Psoas muscle (tissue), 8 donors: ENCODE measurements around the gene NSUN2. TPM values are rescaled to one million over a fixed set of nuclear protein-coding genes. Genes with fewer than 3 reads are reported as not detected.
A peak's percentile ranks its signal among the peaks of the same experiment; 100 is the strongest.

Experiments
- ATAC-seq, 4 donors: fragments of 200-7000 bp; cut with Tn5 transposase; one replicate each; pipeline ENCODE4 v1.9.1; 2020; ENCODE audit warnings: moderate library complexity in 3 of 4, mild to moderate bottlenecking in 2 of 4
- DNase-seq, 2 donors: peaks; one replicate each; pipeline ENCODE4 v3.0.0-alpha.2; 2020
- H3K27ac ChIP-seq: fragments of 200-600 bp; one replicate; pipeline ENCODE4 v1.8.0; 2022
- H3K27me3 ChIP-seq, 3 donors: fragments of 200-600 bp in 1 of 3; one replicate each; pipeline versions ENCODE4 v1.6.1 to v1.8.0; 2013 to 2022; ENCODE audit warnings: low read length in 2 of 3, mild to moderate bottlenecking in 2 of 3, moderate library complexity in 1 of 3; ENCODE audit not compliant: insufficient read depth in 3 of 3
- H3K36me3 ChIP-seq, 2 donors: fragments of 200-600 bp in 1 of 2; one replicate each; pipeline versions ENCODE4 v1.6.1 to v1.8.0; 2013 to 2022; ENCODE audit warnings: low read depth in 1 of 2, mild to moderate bottlenecking in 1 of 2, moderate library complexity in 1 of 2; ENCODE audit not compliant: insufficient read depth in 1 of 2
- H3K4me1 ChIP-seq: fragments of 200-600 bp; one replicate; pipeline ENCODE4 v1.8.0; 2022
- H3K4me3 ChIP-seq: fragments of 200-600 bp; one replicate; pipeline ENCODE4 v1.8.0; 2022; ENCODE audit warnings: mild to moderate bottlenecking
- H3K9me3 ChIP-seq: fragments of 200-600 bp; one replicate; pipeline ENCODE4 v1.8.0; 2022
- WGBS, 3 donors: extraction: QIAGEN DNeasy Blood & Tissue Kit; methylation state at CpG; one replicate each; pipeline versions ENCODE4 v1.1.6 to v1.1.7; 2013; 5-methylcytosine and 5-hydroxymethylcytosine counted together
- intact Hi-C, 2 donors: fragments of 100-400 bp; cut with DNase I; formaldehyde crosslinking; loops; one replicate each; pipeline versions ENCODE4 v1.11.0 to v1.14.2; 2022
- polyA plus RNA-seq, 3 donors: library from polyadenylated mRNA; stranded (reverse); fragments of 200-250 nt; gene quantifications; one replicate each; pipeline ENCODE4 v1.2.3, GENCODE V29; 2013
- total RNA-seq, 4 donors: library from RNA; stranded (reverse); fragmentation: NEBNext Ultra II Directional in 2 of 4; extraction: Animal tissue kit (Norgen Biotek cat#: 25700) in 2 of 4; gene quantifications; one replicate each; pipeline versions ENCODE4 v1.2.1 to v1.2.4, GENCODE V29; 2021 to 2023
- TF ChIP-seq, protein P1 (sequence below): fragments of 200-600 bp; IDR thresholded peaks from one replicate; pipeline ENCODE4 v1.8.0; 2022; ENCODE audit warnings: antibody characterized with exemption
- donor health status: healthy with polysubstance abuse.
- donor health status: DM: no; HTN: no; CAD: no; lungs with moderate emphysema.
- donor health status: Bipolar disorder and iron deficiency.
- donor health status: healthy.
- donor health status: DM: yes; HTN: yes; CAD: no.
- donor health status: DM: no; HTN: no; CAD: no.
- donor health status: DM: no; HTN: no; CAD: no.
- donor health status: DM: yes; HTN: yes; CAD: no.

Gene NSUN2
- total and polyA plus RNA-seq, 7 donors, result 30.6 to 80.9 (median 53.6) TPM

DNA sequence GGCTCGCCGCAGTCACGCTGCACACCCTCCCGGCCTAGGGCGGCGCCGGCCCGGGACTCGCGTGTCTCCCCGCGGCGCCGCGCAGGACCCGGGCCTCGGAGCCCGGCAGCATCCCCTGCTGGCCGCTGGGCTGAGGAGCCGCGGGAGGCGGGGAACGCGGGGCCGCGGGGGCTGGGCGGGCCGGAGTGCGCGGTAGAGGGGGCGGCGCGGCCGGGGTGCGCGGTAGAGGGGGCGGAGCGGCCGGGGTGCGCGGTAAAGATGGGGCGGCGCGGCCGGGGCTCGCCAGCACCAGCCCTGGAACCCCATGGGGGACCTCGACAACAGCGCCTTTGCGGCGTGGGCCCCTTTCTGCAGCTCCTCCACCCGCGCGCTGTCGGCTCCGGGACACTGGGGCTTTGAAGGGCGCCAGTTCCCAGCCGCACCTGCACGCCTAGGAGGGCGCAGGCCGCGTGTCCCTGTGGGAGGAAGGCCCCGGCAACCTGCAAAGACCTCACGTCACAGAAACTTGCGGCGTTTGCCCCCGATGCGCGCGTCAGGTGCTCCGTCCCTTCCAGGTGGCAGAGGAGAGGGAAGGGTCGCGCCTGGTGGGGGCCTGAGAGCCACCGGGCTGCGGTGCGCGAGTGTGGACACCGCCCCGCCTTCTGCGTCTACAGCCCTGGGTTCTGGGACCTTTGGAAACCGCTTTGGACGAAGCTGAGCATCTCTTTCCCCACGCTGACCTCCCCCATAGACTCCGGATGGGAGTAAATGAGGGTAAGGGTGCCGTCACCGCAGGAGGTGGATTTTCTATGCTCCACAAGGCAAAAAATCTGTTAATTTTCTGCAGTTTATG, 49.6 kb downstream of the NSUN2 start:
- peak; percentile 78 to 94 (median 88) for ATAC-seq
- H3K27me3 ChIP-seq, result peaks cover 0 to 9% (median 0%) of the 10 kb centered on the region in 3 donors
- peak overlapping the region; percentile 65 for H3K4me3 ChIP-seq
- H3K27ac ChIP-seq, result no peak overlapping the region
- WGBS, 3 donors, result 5 to 14% (median 10%) methylated on average over 31 to 84 of the region's 85 CpGs
- TF ChIP-seq, protein P1, sequence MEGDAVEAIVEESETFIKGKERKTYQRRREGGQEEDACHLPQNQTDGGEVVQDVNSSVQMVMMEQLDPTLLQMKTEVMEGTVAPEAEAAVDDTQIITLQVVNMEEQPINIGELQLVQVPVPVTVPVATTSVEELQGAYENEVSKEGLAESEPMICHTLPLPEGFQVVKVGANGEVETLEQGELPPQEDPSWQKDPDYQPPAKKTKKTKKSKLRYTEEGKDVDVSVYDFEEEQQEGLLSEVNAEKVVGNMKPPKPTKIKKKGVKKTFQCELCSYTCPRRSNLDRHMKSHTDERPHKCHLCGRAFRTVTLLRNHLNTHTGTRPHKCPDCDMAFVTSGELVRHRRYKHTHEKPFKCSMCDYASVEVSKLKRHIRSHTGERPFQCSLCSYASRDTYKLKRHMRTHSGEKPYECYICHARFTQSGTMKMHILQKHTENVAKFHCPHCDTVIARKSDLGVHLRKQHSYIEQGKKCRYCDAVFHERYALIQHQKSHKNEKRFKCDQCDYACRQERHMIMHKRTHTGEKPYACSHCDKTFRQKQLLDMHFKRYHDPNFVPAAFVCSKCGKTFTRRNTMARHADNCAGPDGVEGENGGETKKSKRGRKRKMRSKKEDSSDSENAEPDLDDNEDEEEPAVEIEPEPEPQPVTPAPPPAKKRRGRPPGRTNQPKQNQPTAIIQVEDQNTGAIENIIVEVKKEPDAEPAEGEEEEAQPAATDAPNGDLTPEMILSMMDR, result peak; percentile 45
- H3K9me3 ChIP-seq, result no peaks in the 10 kb centered on the region
- no peaks in the 10 kb centered on the region for H3K4me1 ChIP-seq
- peak; percentile 36 to 67 for DNase-seq
- no peaks in the 10 kb centered on the region for H3K36me3 ChIP-seq
- intact Hi-C loops, result loop anchor here in 1 of 2 donors (5.0 kb wide), 1 partner anchor 1091 kb away; no protein-coding TSS in a partner anchor

DNA sequence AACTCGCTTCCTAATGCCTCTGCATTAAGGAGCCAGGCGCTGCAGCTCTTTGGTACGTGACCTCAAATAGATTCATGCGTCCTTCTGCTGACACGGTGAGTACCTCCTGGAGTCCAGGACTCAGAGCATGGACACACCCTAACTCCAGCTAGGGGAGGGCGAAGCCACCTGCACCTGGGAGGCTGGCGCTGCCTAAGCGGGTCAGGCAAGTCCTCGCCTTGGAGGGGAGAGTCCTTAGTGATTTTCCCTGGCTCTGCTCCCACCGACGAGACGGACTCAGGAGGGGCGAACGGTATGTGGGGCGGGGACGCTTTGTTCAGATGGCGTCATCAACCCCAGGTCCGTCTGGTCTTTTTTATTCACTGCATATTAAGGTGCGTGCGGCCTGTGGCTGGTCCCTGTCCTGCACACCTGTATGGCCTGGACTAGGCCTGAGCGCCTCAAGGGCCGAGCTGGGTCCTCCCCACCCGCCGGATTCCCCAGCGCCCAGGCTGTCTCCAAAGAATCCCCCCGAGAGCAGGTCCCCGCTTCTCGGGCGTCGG, 50.3 kb downstream of the NSUN2 start:
- H3K9me3 ChIP-seq, result no peaks in the 10 kb centered on the region
- H3K4me1 ChIP-seq, result no peaks in the 10 kb centered on the region
- no peaks in the 10 kb centered on the region for H3K36me3 ChIP-seq
- H3K27me3 ChIP-seq, result peaks cover 0 to 9% (median 0%) of the 10 kb centered on the region in 3 donors
- peak in 1 of 2 donors; percentile 41 for DNase-seq
- H3K4me3 ChIP-seq, result peak overlapping the region; percentile 65
- intact Hi-C loops, result loop anchor here in 1 of 2 donors (5.0 kb wide), 1 partner anchor 1090 kb away; no protein-coding TSS in a partner anchor
- peak in 1 of 4 donors; percentile 9 for ATAC-seq
- no peak overlapping the region for H3K27ac ChIP-seq
- TF ChIP-seq, protein P1, result no peak
- WGBS, 3 donors, result 50 to 63% (median 50%) methylated on average over 20 to 30 of the region's 30 CpGs

DNA sequence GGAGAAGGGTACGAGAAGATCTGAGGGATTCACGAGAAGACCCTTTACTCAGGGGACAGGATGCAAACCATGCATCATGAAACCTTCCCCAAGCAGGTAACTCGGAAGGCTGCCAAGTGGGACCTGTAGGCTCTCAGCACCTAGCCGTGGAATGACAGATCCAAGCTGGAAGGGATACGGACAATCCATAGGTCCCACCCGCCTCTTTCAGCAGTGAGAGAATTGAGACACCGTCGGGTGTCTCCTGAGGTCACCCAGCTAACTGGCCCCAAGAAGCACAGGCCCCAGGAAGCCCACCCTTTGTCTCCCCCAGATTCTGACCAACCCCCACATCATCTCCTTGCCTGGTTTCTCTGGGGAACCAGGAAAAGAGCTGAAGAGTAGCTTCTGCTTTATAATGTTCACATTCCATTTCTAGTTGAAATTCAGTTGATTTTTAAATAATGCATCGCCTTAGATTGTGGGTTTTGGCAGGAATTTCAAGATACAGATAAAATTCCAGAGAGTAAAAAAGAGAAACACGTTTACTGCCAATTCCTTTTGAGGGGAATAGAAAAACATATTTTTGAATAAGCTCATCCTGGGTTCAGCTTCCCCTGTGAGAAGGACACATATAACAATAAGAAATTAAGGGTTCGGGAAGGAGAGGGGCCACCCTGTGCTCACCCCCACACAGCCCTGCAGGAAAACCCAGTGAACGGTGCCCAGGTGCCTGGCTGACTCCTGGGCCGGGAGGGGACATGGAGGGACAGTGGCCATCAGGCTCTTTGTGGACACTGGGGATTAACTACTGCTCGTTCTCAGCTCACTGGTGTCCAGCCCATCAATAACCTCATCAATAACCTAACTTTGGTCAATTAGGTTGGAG, 51.1 kb downstream of the NSUN2 start:
- WGBS, 3 donors, result 75 to 88% (median 86%) methylated on average over 14 of the region's 14 CpGs

GRCh38 chr5:6581090-6581489, 51.8 kb downstream of the NSUN2 start:
- H3K9me3 ChIP-seq, result no peaks in the 10 kb centered on the region
- TF ChIP-seq, protein P1, result no peak
- DNase-seq (no peak), ATAC-seq (no peak)
- H3K4me1 ChIP-seq, result peaks cover 4% of the 10 kb centered on the region
- H3K36me3 ChIP-seq, result no peaks in the 10 kb centered on the region
- H3K4me3 ChIP-seq, result no peak overlapping the region
- 79 to 87% (median 86%) methylated on average over 1 of the region's 1 CpG for WGBS, 3 donors
- intact Hi-C loops, result loop anchor here in 1 of 2 donors (5.0 kb wide), 1 partner anchor 1089 kb away; no protein-coding TSS in a partner anchor
- H3K27me3 ChIP-seq, result peaks cover 0 to 9% (median 0%) of the 10 kb centered on the region in 3 donors
- no peak overlapping the region for H3K27ac ChIP-seq

More for the DNA sequence above, 51.1 kb downstream of the NSUN2 start:
- intact Hi-C loops, result loop anchor here in 1 of 2 donors (5.0 kb wide), 1 partner anchor 1089 kb away; no protein-coding TSS in a partner anchor
- H3K4me3 ChIP-seq, result no peak overlapping the region
- TF ChIP-seq, protein P1, result no peak
- H3K27me3 ChIP-seq, result peaks cover 0 to 9% (median 0%) of the 10 kb centered on the region in 3 donors
- no peak for DNase-seq
- H3K27ac ChIP-seq, result no peak overlapping the region
- ATAC-seq, result no peak
- no peaks in the 10 kb centered on the region for H3K36me3 ChIP-seq
- H3K4me1 ChIP-seq, result no peaks in the 10 kb centered on the region
- H3K9me3 ChIP-seq, result no peaks in the 10 kb centered on the region
